K562 treated with DMSO at 1 percent for 24 hours (cell line): ENCODE results near the gene LETMD1. TPM values are rescaled to one million over a fixed set of nuclear protein-coding genes. Genes with fewer than 3 reads are reported as not detected.

Experiments
- total RNA-seq: library from RNA; unstranded; fragments of 300-600 nt; gene quantifications from 2 replicates; pipeline ENCODE4 v1.2.3, GENCODE V29; 2022; ENCODE audit warnings: low read depth; ENCODE audit not compliant: insufficient read depth

The LETMD1 gene, protein sequence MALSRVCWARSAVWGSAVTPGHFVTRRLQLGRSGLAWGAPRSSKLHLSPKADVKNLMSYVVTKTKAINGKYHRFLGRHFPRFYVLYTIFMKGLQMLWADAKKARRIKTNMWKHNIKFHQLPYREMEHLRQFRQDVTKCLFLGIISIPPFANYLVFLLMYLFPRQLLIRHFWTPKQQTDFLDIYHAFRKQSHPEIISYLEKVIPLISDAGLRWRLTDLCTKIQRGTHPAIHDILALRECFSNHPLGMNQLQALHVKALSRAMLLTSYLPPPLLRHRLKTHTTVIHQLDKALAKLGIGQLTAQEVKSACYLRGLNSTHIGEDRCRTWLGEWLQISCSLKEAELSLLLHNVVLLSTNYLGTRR
- 96.5 and 101 TPM in 2 replicates for total RNA-seq

DNA sequence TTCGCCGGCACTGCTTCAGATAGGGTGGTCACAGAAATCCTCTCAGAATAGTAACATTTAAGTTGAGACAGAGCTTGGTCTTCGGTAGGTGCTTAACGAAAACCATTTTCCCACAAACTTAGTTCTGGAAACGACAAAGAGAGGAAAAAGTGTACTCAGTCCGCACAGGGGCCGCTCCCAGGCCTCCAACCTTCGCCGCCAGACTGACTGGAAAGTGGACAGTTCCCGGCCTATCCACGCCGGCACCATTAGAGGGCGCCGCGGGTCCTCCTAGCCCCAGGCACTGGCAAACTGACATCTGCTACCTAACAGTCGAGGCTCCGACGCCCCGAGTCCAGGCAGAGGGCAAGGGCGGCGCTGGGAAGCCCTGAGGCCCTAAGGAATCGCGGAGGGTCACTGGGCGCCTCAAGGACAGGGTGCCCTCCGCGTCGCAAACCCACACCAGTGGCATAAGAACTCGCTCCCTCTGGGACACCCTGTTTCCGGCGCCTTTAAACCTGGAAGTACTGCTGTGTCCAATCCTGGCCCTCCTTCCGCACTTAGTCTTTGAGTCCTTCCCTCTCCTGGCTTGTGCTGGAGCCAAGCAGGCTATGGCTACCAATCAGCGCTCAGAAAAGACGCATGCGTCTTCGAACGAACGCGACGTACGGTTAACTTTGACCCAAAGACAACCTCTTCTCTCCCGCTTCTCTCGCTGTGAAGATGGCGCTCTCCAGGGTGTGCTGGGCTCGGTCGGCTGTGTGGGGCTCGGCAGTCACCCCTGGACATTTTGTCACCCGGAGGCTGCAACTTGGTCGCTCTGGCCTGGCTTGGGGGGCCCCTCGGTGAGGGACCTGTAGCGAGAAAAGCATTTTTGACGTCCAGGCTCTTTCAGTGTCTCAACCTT lies at the start of gene LETMD1:
Gene LETMD1, plus strand, starts transcription at position 673 of the 886 bp plus-strand sequence. Its CDS starts 30 bp downstream, at position 703.

DNA sequence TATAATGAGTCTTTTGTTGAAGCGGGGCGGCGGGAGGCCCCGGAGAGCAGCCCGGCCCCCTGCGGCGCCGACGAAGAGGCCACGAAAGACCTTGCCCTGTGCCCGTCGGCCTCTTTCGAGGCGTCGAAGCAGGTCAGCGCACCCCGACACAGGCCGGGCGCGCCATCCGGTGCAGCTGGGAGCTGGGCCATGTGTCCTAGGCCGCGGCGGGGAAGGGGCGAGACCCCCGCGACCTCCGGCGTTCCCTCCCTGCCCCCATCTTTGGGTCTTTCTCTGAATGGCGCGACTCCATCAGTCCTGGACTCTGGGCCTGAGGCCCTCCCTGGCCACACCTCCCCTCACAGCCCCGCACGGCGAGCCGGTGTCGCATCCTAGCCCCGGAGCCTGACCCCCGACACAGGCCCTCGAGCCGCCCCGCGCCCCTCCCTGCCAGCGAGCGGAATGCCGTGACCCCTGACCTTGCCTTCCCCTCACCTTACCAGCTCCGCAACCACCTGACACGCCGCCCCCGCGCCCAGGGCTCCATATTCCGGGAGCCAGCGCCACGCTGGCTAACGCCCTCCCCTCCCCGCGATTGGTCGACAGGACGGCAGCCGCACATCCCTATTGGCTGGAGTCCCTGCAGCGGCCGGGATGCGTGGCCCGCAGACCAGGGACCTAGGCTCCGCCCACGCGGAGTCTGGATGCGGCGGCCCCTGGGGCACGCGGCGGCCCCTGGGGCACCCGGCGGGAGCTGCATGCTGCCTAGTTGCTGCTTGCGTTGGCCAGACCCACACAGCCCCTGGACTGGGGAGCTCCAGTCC lies 22.1 kb upstream of the LETMD1 start, which contains the start of gene SLC11A2:
Gene SLC11A2, minus strand, starts transcription at position 549 of the 803 bp plus-strand sequence. CDS start 15,656 bp downstream, outside the sequence.

DNA sequence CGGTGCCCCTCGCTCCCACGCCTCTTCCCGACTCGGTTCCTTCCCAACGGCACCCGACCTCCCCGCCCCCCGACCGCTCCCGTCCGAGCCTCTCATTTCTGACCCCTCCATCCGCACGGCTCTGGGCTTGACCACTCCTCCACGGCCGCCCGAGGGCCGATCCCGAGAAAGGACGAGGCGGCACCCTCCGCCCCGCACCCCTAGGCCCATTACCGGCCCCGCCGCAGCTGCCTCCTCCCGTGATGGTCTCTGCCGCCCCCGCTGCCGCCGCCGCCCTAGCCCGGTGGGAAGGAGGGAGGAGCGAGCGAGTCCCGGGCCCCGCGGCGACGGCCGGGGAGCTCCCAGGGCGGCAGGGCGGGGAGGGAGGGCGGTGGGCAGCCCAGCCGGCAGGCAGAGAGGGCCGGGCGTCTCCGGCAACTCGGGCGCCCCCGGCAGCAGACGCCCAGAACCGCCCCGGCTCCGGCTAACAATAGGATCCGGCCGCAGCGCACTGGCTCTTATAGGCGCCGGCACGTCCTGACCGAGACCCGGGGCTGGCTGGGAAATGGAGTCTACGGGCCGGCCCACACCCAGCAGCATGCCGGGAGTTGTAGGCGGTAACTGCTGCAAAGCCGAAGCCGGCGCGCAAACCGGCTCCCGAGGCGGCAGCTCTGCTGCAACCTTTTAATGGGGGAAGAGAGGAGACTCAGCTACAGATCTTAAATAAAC lies 35.2 kb downstream of the LETMD1 start, which contains the start of gene CSRNP2:
Gene CSRNP2, minus strand, starts transcription at position 471 of the 708 bp plus-strand sequence. CDS start 7,035 bp downstream, outside the sequence.

Other genes starting within 250 kb of the LETMD1 start
- not detected in 2 replicates for gene TMPRSS12, start 205.4 kb upstream of the LETMD1 start, total RNA-seq
- not detected in 2 replicates for gene HIGD1C, start 95.8 kb upstream of the LETMD1 start, total RNA-seq
- 19.8 and 20.7 TPM in 2 replicates for gene SLC11A2, start 21.9 kb upstream of the LETMD1 start, total RNA-seq
- gene CSRNP2, start 35.3 kb downstream of the LETMD1 start, total RNA-seq = 21.6 and 28.9 TPM in 2 replicates
- 13.5 and 17.2 TPM in 2 replicates for gene TFCP2, start 124.8 kb downstream of the LETMD1 start, total RNA-seq
- 3.2 and 3.3 TPM in 2 replicates for gene POU6F1, start 169.7 kb downstream of the LETMD1 start, total RNA-seq
- 252 TPM in 2 replicates for gene DAZAP2, start 190.5 kb downstream of the LETMD1 start, total RNA-seq
- 23.6 and 25.7 TPM in 2 replicates for gene SMAGP, start 222.1 kb downstream of the LETMD1 start, total RNA-seq